Glutamatergic neuron (in vitro differentiated cells): Measurements from ENCODE around the gene CMSS1. TPM values are rescaled to one million over a fixed set of nuclear protein-coding genes. Genes with fewer than 3 reads are reported as not detected.

Experiments used
- DNase-seq: peaks from one replicate; pipeline ENCODE4 v3.0.0; 2022
- H3K27ac Mint-ChIP-seq: one replicate; pipeline ENCODE4 v1.8.0; 2020; ENCODE audit warnings: mild to moderate bottlenecking, mixed read lengths, inconsistent platforms; ENCODE audit not compliant: unreplicated experiment
- H3K27me3 Mint-ChIP-seq: one replicate; pipeline ENCODE4 v1.8.0; 2020; ENCODE audit warnings: mild to moderate bottlenecking, moderate library complexity, mixed read lengths, inconsistent platforms; ENCODE audit not compliant: unreplicated experiment
- H3K36me3 Mint-ChIP-seq: one replicate; pipeline ENCODE4 v1.8.0; 2020; ENCODE audit warnings: mild to moderate bottlenecking, mixed read lengths, inconsistent platforms; ENCODE audit not compliant: unreplicated experiment
- H3K4me1 Mint-ChIP-seq: one replicate; pipeline ENCODE4 v1.8.0; 2020; ENCODE audit warnings: mild to moderate bottlenecking, low read depth, mixed read lengths, inconsistent platforms; ENCODE audit not compliant: unreplicated experiment
- H3K4me3 Mint-ChIP-seq: one replicate; pipeline ENCODE4 v1.8.0; 2020; ENCODE audit warnings: mild to moderate bottlenecking, mixed read lengths, inconsistent platforms; ENCODE audit not compliant: unreplicated experiment
- H3K9me3 Mint-ChIP-seq: one replicate; pipeline ENCODE4 v1.8.0; 2020; ENCODE audit warnings: mild to moderate bottlenecking, moderate library complexity, mixed read lengths, inconsistent platforms; ENCODE audit not compliant: unreplicated experiment
- total RNA-seq: library from RNA; stranded (reverse); fragmentation: NEBNext Ultra II Directional; extraction: Animal tissue kit (Norgen Biotek cat#: 25700); gene quantifications from one replicate; pipeline ENCODE4 v1.2.1, GENCODE V29; 2021; ENCODE audit not compliant: unreplicated experiment
- TF ChIP-seq, protein P1 (sequence below): fragments of 200-600 bp; sonication (generic); IDR thresholded peaks from one replicate; pipeline ENCODE4 v1.5.0; 2021; ENCODE audit not compliant: partially characterized antibody, unreplicated experiment

Gene CMSS1
- total RNA-seq, 1 donor from 2014 or later: 37.8 TPM

DNA sequence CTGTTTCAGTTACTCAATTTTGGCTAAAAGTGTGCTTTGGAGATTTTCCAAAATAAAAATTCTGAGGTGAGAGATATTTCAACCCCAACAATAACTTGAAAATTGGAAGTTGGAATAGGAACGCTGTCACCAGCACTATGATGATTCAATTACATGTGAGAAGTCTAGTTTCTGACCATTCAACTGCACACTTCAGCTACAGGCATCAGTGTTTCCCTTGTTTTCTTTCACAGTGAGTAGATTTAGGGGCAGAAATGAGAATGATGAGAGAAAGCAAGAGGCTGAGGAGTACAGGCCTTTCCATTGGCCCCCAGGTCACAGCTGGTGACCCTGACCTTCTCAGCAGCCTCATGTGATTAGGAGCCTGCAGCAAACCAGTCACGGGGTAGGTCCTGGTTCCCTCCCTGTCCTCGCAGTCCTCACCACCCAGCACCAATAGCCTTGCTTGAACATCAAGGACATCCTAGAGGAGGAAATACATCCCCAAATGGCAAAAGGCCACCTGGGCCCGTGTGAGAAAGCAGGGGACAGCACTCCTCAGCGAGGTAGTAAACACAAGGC, 306.6 kb downstream of the CMSS1 start:
- TF ChIP-seq, protein P1, sequence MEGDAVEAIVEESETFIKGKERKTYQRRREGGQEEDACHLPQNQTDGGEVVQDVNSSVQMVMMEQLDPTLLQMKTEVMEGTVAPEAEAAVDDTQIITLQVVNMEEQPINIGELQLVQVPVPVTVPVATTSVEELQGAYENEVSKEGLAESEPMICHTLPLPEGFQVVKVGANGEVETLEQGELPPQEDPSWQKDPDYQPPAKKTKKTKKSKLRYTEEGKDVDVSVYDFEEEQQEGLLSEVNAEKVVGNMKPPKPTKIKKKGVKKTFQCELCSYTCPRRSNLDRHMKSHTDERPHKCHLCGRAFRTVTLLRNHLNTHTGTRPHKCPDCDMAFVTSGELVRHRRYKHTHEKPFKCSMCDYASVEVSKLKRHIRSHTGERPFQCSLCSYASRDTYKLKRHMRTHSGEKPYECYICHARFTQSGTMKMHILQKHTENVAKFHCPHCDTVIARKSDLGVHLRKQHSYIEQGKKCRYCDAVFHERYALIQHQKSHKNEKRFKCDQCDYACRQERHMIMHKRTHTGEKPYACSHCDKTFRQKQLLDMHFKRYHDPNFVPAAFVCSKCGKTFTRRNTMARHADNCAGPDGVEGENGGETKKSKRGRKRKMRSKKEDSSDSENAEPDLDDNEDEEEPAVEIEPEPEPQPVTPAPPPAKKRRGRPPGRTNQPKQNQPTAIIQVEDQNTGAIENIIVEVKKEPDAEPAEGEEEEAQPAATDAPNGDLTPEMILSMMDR: no peak
- H3K27me3 Mint-ChIP-seq: no peaks in the 10 kb centered on the region
- no peak overlapping the region for H3K4me3 Mint-ChIP-seq

DNA sequence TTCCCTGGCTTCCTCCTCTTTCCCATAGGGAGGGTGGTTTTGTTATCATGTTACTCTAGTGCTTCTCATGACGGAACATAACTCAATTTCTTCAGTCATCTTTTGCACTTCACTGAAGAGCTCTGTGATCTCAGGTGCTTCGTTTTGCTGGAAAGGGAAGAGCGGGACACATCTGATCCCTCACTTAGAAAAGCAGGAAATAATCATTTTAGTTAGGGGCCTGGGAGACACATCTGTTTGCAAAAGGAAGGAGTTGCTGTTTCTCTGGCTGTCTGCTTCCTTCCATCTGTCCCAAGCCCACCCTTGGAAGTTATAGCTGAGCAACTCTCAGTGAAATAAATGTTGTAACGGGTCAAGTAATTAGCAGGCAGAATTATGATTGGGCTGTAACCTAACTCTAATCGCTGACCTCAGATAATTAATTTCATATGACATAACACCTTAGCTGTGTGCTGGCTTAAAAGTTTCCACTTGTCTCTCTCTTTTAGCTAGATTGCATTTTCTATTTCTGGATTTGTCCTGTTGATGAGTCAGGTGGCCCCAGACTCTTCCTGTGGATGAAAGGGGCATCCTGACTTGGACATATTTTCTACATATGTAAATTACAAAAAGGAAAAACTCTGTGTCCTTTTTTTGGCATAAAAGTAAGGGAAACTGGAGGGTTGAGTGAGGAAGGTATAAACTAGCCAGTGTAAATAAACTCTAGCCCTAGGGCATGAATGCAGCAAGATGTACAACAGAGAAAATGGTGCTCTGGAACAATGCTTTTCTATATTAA, 307.7 kb downstream of the CMSS1 start:
- peaks cover 11% of the 10 kb centered on the region for H3K4me1 Mint-ChIP-seq
- H3K4me3 Mint-ChIP-seq: no peak overlapping the region
- DNase-seq: no peak
- no peaks in the 10 kb centered on the region for H3K9me3 Mint-ChIP-seq
- H3K27me3 Mint-ChIP-seq: no peaks in the 10 kb centered on the region
- no peaks in the 10 kb centered on the region for H3K36me3 Mint-ChIP-seq
- H3K27ac Mint-ChIP-seq: peak overlapping the region; percentile 13
- TF ChIP-seq, protein P1: no peak

More for the DNA sequence above, 306.6 kb downstream of the CMSS1 start:
- peaks cover 11% of the 10 kb centered on the region for H3K4me1 Mint-ChIP-seq
- no peak overlapping the region for H3K27ac Mint-ChIP-seq
- no peaks in the 10 kb centered on the region for H3K36me3 Mint-ChIP-seq
- DNase-seq: no peak
- H3K9me3 Mint-ChIP-seq: no peaks in the 10 kb centered on the region

DNA sequence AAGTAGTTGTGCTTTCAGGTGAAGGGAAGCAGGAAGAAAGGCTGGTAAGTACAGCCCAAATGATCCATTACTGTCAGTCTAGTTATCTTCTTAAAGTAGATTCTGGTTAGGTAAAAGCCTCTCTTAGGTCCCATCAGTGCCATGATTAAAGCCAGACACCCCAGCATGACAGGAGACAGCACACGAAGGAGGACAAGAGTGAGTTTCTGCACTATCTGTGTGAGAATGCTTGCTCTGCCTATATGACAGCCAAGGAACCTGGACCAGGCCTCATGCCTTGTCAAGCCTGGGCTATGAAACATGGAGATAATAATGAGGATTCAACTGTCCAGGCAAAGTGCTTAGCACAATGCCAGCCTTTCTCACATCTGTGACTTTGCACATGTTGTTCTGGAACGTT, 310.1 kb downstream of the CMSS1 start:
- DNase-seq: no peak
- TF ChIP-seq, protein P1: no peak
- no peaks in the 10 kb centered on the region for H3K27me3 Mint-ChIP-seq
- H3K36me3 Mint-ChIP-seq: no peaks in the 10 kb centered on the region
- H3K9me3 Mint-ChIP-seq: no peaks in the 10 kb centered on the region
- no peak overlapping the region for H3K27ac Mint-ChIP-seq
- H3K4me1 Mint-ChIP-seq: peaks cover 11% of the 10 kb centered on the region
- H3K4me3 Mint-ChIP-seq: no peak overlapping the region

DNA sequence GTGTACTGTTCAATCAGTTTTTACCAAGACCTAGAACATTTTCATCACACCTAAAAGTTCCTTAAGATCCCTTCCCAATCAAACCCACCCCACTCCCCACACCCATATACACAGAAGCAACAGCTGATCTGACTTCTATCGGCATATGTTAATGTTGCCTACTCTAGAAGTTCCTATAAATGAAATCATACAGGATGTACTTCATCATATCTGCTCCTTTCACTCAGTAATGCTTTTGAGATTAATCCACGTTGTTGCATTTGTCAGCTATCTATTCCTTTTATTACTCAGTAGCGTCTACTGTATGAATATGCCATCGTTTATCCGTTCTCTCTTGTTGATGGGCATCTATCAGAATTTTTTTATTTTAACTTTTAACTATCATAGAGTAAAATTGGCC, 310.9 kb downstream of the CMSS1 start:
- no peak for DNase-seq
- Mint-ChIP-seq H3K36me3 (no peaks in the 10 kb centered on the region), H3K9me3 (no peaks in the 10 kb centered on the region), H3K27ac (no peak overlapping the region), H3K27me3 (no peaks in the 10 kb centered on the region), H3K4me1 (peaks cover 11% of the 10 kb centered on the region), H3K4me3 (no peak overlapping the region)
- TF ChIP-seq, protein P1: no peak

DNA sequence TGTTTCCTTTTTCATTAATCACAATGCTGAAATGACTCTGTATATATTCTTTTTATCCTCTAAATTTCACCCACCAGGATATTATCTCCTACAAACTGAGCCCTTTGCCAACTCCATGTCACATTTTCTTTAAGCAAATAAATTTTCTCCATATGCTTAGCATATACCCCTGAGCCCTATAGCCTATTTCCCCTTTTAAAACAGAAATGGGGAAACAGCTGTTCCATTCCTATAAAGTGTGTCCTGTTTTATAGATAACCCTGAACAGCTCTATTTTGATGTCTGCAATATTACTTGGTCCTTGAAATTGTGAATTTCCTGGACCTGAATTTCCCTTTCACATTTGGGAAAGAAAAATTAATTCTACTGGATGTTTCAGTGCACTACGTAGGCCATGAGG, 312.3 kb downstream of the CMSS1 start:
- Mint-ChIP-seq H3K9me3 (no peaks in the 10 kb centered on the region), H3K27ac (no peak overlapping the region), H3K4me1 (peaks cover 6% of the 10 kb centered on the region), H3K4me3 (no peak overlapping the region), H3K27me3 (no peaks in the 10 kb centered on the region), H3K36me3 (no peaks in the 10 kb centered on the region)
- DNase-seq: no peak
- TF ChIP-seq, protein P1: no peak
